HepG2 (cell line): ENCODE measurements around the gene LGI1. TPM values are rescaled to one million over a fixed set of nuclear protein-coding genes. Genes with fewer than 3 reads are reported as not detected.

Source experiments
- ATAC-seq: fragments of 200-7000 bp; cut with Tn5 transposase; 3 replicates; pipeline ENCODE4 v1.9.1; 2020; ENCODE audit warnings: mild to moderate bottlenecking, moderate library complexity
- BruUV-seq: library from RNA; stranded (reverse); fragments of 400-500 nt; replicated peaks from 2 replicates; lab custom pipeline; 2021; lab: Mats Ljungman, UMichigan
- CTCF ChIA-PET: fragments of 300-600 bp; formaldehyde crosslinking; extraction: SDS; loops from one replicate; lab custom pipeline; 2021; ENCODE audit warnings: low total read pairs, inconsistent platforms, low intra/inter-chr PET ratio; lab: Yijun Ruan, JAX
- POLR2A ChIA-PET: fragments of 350-600 bp; sonication (Branson Sonifier 250); formaldehyde crosslinking; loops from one replicate; lab custom pipeline; 2020; ENCODE audit warnings: antibody characterized with exemption, inconsistent platforms; lab: Yijun Ruan, JAX
- DNase-seq: peaks from one replicate; pipeline ENCODE4 v3.0.0-alpha.2; 2015; ENCODE audit warnings: low spot score
- FAIRE-seq: peaks from 3 replicates; lab custom pipeline; 2011; peaks lifted over from hg19 to GRCh38; lab: Jason Lieb, UNC
- H2AFZ ChIP-seq: one replicate; pipeline ENCODE4 v1.6.1; 2011; ENCODE audit warnings: low read length, inconsistent platforms
- H3K27ac ChIP-seq: fragments of 300-600 bp; 3 replicates; pipeline ENCODE4 v1.8.0; 2011; ENCODE audit warnings: mixed run types, mild to moderate bottlenecking, mixed read lengths, low read length, inconsistent platforms; ENCODE audit not compliant: insufficient read depth; ENCODE audit errors: extremely low read length
- H3K27me3 ChIP-seq, 2 experiments: fragments of 200-600 bp in 1 of 2; 2 replicates in 1 of 2; 3 replicates in 1 of 2; pipeline versions ENCODE4 v1.6.0 to v1.8.0; 2011; ENCODE audit warnings: low read length in 2 of 2, mild to moderate bottlenecking in 2 of 2, moderate library complexity in 2 of 2, inconsistent platforms in 1 of 2; ENCODE audit not compliant: insufficient read depth in 2 of 2, control insufficient read depth in 1 of 2
- H3K36me3 ChIP-seq, 2 experiments: fragments of 200-600 bp in 1 of 2; replicated peaks in 1 of 2; 2 replicates in 1 of 2; 3 replicates in 1 of 2; pipeline versions ENCODE4 v1.5.1 to v1.8.0; 2011; ENCODE audit warnings: low read length in 2 of 2, inconsistent platforms in 1 of 2; ENCODE audit not compliant: insufficient read depth in 2 of 2, control insufficient read depth in 1 of 2
- H3K4me1 ChIP-seq: 2 replicates; pipeline ENCODE4 v1.5.1; 2012; ENCODE audit warnings: low read length, inconsistent platforms; ENCODE audit not compliant: insufficient read depth
- H3K4me2 ChIP-seq: 2 replicates; pipeline ENCODE4 v1.6.0; 2011; ENCODE audit warnings: low read depth, low read length, inconsistent platforms
- H3K4me3 ChIP-seq, 3 experiments: fragments of 200-600 bp in 1 of 3; sonication (generic), shearing (Covaris generic) in 1 of 3; replicated peaks in 1 of 3; 2 replicates each; pipeline ENCODE4 v1.5.1; 2011 to 2016; ENCODE audit warnings: low read length in 3 of 3, inconsistent platforms in 2 of 3, low read depth in 2 of 3, mild to moderate bottlenecking in 2 of 3, control low read depth in 1 of 3, mixed read lengths in 1 of 3; ENCODE audit not compliant: insufficient read depth in 1 of 3
- H3K79me2 ChIP-seq: one replicate; pipeline ENCODE4 v1.6.1; 2011; ENCODE audit warnings: low read length, inconsistent platforms; ENCODE audit not compliant: insufficient read depth
- H3K9ac ChIP-seq: 2 replicates; pipeline ENCODE4 v1.6.0; 2011; ENCODE audit warnings: mild to moderate bottlenecking, low read depth, low read length, inconsistent platforms; ENCODE audit not compliant: insufficient read depth
- H3K9me3 ChIP-seq: 2 replicates; pipeline ENCODE4 v1.5.1; 2012; ENCODE audit warnings: mild to moderate bottlenecking, low read length
- H4K20me1 ChIP-seq: 2 replicates; pipeline ENCODE4 v1.6.0; 2011; ENCODE audit warnings: inconsistent platforms, mild to moderate bottlenecking, low read length, moderate library complexity; ENCODE audit not compliant: insufficient read depth
- CCAR2 ChIP-seq: fragments of 200-400 bp; formaldehyde crosslinking; optimal IDR thresholded peaks from 2 replicates; pipeline ENCODE3; 2018; ENCODE audit warnings: low read depth, mild to moderate bottlenecking, low read length, moderate library complexity
- GLI4 ChIP-seq: sonication (generic); formaldehyde crosslinking; IDR thresholded peaks from 2 replicates; pipeline ENCODE4 v1.5.1; 2020; ENCODE audit warnings: missing genetic modification reagents, mild to moderate bottlenecking, moderate library complexity, borderline replicate concordance
- HNF1A ChIP-seq, 2 experiments: sonication (generic) in 1 of 2; formaldehyde crosslinking in 1 of 2; IDR thresholded peaks; 2 replicates each; pipeline versions ENCODE4 v1.4.0 to v1.6.1; 2016 to 2020; ENCODE audit warnings: borderline replicate concordance in 1 of 2, low read depth in 1 of 2, mild to moderate bottlenecking in 1 of 2, missing genetic modification reagents in 1 of 2
- KLF13 ChIP-seq: sonication (generic); formaldehyde crosslinking; IDR thresholded peaks from 2 replicates; pipeline ENCODE4 v1.4.0; 2020; ENCODE audit warnings: mild to moderate bottlenecking, missing genetic modification reagents
- MBNL3 ChIP-seq: fragments of 250-450 bp; sonication (Bioruptor Pico); conservative IDR thresholded peaks from 2 replicates; pipeline ENCODE4 v1.8.0; 2022; ENCODE audit warnings: mild to moderate bottlenecking, inconsistent platforms
- SIX4 ChIP-seq: sonication (generic); formaldehyde crosslinking; IDR thresholded peaks from 2 replicates; pipeline ENCODE4 v1.4.0; 2020; ENCODE audit warnings: missing genetic modification reagents
- SNAI1 ChIP-seq: sonication (generic); formaldehyde crosslinking; IDR thresholded peaks from 2 replicates; pipeline ENCODE4 v1.5.0; 2020; ENCODE audit warnings: mild to moderate bottlenecking, missing genetic modification reagents, borderline replicate concordance
- ZNF205 ChIP-seq: IDR thresholded peaks from 2 replicates; pipeline ENCODE4 v1.6.1; 2018; ENCODE audit warnings: missing biosample characterization, missing genetic modification reagents
- ZNF563 ChIP-seq: sonication (generic); formaldehyde crosslinking; IDR thresholded peaks from 2 replicates; pipeline ENCODE4 v1.8.0; 2022; ENCODE audit warnings: mild to moderate bottlenecking, moderate library complexity, missing genetic modification reagents
- in situ Hi-C: cut with HindIII; loops from 2 replicates; pipeline ENCODE4 v1.10.0; 2017; ENCODE audit warnings: low pct_unique_long_range_greater_than_20kb; ENCODE audit not compliant: extremely low pct_ligation_motif_present
- intact Hi-C: fragments of 100-400 bp; cut with micrococcal nuclease; formaldehyde crosslinking; loops from one replicate; pipeline ENCODE4 v1.10.0; 2022; ENCODE audit not compliant: unreplicated experiment
- polyA plus RNA-seq, 8 experiments: library from polyadenylated mRNA; depleted of rRNA in 3 of 8; stranded (reverse) in 7 of 8; unstranded in 1 of 8; fragments of >200 nt; fragmentation: Illumina TruSeq in 4 of 8; extraction: Trizol in 4 of 8; gene quantifications; 2 replicates each; pipeline versions ENCODE4 v1.2.1 to v1.2.3, GENCODE V29; 2011 to 2016; ENCODE audit warnings: low read depth in 4 of 8, missing spikeins in 1 of 8, mixed read lengths in 1 of 8; ENCODE audit not compliant: insufficient read depth in 1 of 8
- total RNA-seq, 5 experiments: library from RNA; depleted of rRNA; stranded (reverse); fragments of >200 nt; fragmentation: Illumina TruSeq; extraction: Trizol; gene quantifications; 2 replicates each; pipeline ENCODE4 v1.2.3, GENCODE V29; 2016; ENCODE audit warnings: low read depth in 1 of 5
- TF ChIP-seq, protein P1 (sequence below): fragments of 450-650 bp; IDR thresholded peaks from 2 replicates; pipeline ENCODE4 v1.6.1; 2017
- TF ChIP-seq, protein P2 (sequence below): conservative IDR thresholded peaks from 2 replicates; pipeline ENCODE4 v1.6.1; 2018; ENCODE audit warnings: missing genetic modification reagents
- TF ChIP-seq, protein P3 (sequence below): sonication (generic); formaldehyde crosslinking; conservative IDR thresholded peaks from 2 replicates; pipeline ENCODE4 v1.8.0; 2022; ENCODE audit warnings: low read depth, missing genetic modification reagents
- TF ChIP-seq, protein P4 (sequence below): sonication (generic); formaldehyde crosslinking; IDR thresholded peaks from 2 replicates; pipeline ENCODE4 v1.4.0; 2020; ENCODE audit warnings: mild to moderate bottlenecking, missing genetic modification reagents, borderline replicate concordance

Gene LGI1
- total and polyA plus RNA-seq, 2 of the 13 experiments (the other 11 are each of a cell fraction or from before 2014, with no cell fraction given): not detected

GRCh38 chr10:93804200-93804599, 46.5 kb downstream of the LGI1 start:
- intact Hi-C loops (no loop called here), in situ Hi-C loops (no loop called here)
- Histone ChIP-seq H3K9me3 (no peaks in the 10 kb centered on the region), H3K4me1 (no peaks in the 10 kb centered on the region), H3K79me2 (no peaks in the 10 kb centered on the region), H2AFZ (no peak overlapping the region), H4K20me1 (no peaks in the 10 kb centered on the region), H3K4me2 (no peak overlapping the region), H3K27me3 (no peaks in the 10 kb centered on the region; a peak in 1 of 5 replicates), H3K36me3 (no peaks in the 10 kb centered on the region), H3K27ac (no peak overlapping the region), H3K9ac (no peak overlapping the region), H3K4me3 (no peak overlapping the region)
- no peak for FAIRE-seq
- no peak for ATAC-seq
- CTCF ChIA-PET: no interaction called here
- no TSS peak for BruUV-seq
- DNase-seq: no peak
- POLR2A ChIA-PET: no interaction called here
- no peak for TF ChIP-seq ZNF563
- no peak for TF ChIP-seq SNAI1 (CRISPR knock-in tag)
- TF ChIP-seq, protein P1, sequence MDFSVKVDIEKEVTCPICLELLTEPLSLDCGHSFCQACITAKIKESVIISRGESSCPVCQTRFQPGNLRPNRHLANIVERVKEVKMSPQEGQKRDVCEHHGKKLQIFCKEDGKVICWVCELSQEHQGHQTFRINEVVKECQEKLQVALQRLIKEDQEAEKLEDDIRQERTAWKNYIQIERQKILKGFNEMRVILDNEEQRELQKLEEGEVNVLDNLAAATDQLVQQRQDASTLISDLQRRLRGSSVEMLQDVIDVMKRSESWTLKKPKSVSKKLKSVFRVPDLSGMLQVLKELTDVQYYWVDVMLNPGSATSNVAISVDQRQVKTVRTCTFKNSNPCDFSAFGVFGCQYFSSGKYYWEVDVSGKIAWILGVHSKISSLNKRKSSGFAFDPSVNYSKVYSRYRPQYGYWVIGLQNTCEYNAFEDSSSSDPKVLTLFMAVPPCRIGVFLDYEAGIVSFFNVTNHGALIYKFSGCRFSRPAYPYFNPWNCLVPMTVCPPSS: no peak
- no peak for TF ChIP-seq ZNF205 (CRISPR knock-in tag)
- TF ChIP-seq HNF1A (IDR thresholded peaks at IDR 0.05; ENCODE audit: low read depth): no peak
- no peak for TF ChIP-seq HNF1A (CRISPR knock-in tag; IDR thresholded peaks at IDR 0.05; ENCODE audit: borderline replicate concordance)
- TF ChIP-seq, protein P2, sequence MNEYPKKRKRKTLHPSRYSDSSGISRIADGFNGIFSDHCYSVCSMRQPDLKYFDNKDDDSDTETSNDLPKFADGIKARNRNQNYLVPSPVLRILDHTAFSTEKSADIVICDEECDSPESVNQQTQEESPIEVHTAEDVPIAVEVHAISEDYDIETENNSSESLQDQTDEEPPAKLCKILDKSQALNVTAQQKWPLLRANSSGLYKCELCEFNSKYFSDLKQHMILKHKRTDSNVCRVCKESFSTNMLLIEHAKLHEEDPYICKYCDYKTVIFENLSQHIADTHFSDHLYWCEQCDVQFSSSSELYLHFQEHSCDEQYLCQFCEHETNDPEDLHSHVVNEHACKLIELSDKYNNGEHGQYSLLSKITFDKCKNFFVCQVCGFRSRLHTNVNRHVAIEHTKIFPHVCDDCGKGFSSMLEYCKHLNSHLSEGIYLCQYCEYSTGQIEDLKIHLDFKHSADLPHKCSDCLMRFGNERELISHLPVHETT (CRISPR knock-in tag): no peak
- no peak for TF ChIP-seq CCAR2
- TF ChIP-seq, protein P3, sequence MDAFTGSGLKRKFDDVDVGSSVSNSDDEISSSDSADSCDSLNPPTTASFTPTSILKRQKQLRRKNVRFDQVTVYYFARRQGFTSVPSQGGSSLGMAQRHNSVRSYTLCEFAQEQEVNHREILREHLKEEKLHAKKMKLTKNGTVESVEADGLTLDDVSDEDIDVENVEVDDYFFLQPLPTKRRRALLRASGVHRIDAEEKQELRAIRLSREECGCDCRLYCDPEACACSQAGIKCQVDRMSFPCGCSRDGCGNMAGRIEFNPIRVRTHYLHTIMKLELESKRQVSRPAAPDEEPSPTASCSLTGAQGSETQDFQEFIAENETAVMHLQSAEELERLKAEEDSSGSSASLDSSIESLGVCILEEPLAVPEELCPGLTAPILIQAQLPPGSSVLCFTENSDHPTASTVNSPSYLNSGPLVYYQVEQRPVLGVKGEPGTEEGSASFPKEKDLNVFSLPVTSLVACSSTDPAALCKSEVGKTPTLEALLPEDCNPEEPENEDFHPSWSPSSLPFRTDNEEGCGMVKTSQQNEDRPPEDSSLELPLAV (CRISPR knock-in tag): no peak
- TF ChIP-seq SIX4 (CRISPR knock-in tag): no peak
- TF ChIP-seq GLI4: no peak
- TF ChIP-seq MBNL3 (CRISPR knock-in tag): no peak
- TF ChIP-seq, protein P4, sequence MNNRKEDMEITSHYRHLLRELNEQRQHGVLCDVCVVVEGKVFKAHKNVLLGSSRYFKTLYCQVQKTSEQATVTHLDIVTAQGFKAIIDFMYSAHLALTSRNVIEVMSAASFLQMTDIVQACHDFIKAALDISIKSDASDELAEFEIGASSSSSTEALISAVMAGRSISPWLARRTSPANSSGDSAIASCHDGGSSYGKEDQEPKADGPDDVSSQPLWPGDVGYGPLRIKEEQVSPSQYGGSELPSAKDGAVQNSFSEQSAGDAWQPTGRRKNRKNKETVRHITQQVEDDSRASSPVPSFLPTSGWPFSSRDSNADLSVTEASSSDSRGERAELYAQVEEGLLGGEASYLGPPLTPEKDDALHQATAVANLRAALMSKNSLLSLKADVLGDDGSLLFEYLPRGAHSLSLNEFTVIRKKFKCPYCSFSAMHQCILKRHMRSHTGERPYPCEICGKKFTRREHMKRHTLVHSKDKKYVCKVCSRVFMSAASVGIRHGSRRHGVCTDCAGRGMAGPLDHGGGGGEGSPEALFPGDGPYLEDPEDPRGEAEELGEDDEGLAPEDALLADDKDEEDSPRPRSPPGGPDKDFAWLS (CRISPR knock-in tag): no peak
- no peak for TF ChIP-seq KLF13 (CRISPR knock-in tag)
